NCI-H2196 treated with DMSO at 0.1 percent for 48 hours (cell line): Measurements from ENCODE around the gene NLRC3.
A peak's percentile ranks its signal among the peaks of the same experiment; 100 is the strongest.
"Not testable (repeated sequence)": the region's sequence is repeated elsewhere in the genome, so short reads cannot be mapped to it uniquely, and the experiment has no call there.

Source experiments
- DNase-seq: peaks from one replicate; lab custom pipeline; 2025; ENCODE audit not compliant: unreplicated experiment; lab: John Stamatoyannopoulos, UW

The NLRC3 gene

GRCh38 chr16:3577302-3577752 lies at the start of gene NLRC3:
NLRC3 (minus strand) TSS chr16:3577403; CDS start chr16:3565036, 12,367 bp downstream.
- DNase-seq = no peak

GRCh38 chr16:3625911-3626732 lies 48.9 kb upstream of the NLRC3 start:
- DNase-seq = no peak

GRCh38 chr16:3625331-3625730 lies 48.1 kb upstream of the NLRC3 start:
- DNase-seq = no peak

GRCh38 chr16:3623642-3624041 lies 46.4 kb upstream of the NLRC3 start:
- no peak for DNase-seq

GRCh38 chr16:3618769-3619141 lies 41.6 kb upstream of the NLRC3 start:
- DNase-seq = no peak

GRCh38 chr16:3612510-3613466 lies 35.6 kb upstream of the NLRC3 start:
- DNase-seq = no peak

GRCh38 chr16:3611146-3611975 lies 34.2 kb upstream of the NLRC3 start, which contains the start of gene SLX4:
SLX4 (minus strand) TSS chr16:3611606; CDS start chr16:3608964, 2,642 bp downstream.
- peak; percentile 94 for DNase-seq

GRCh38 chr16:3610698-3611145 lies 33.5 kb upstream of the NLRC3 start:
- DNase-seq = no peak

GRCh38 chr16:3609895-3610697 lies 32.9 kb upstream of the NLRC3 start:
- no peak for DNase-seq

- not testable (repeated sequence) for DNase-seq
Observed at GRCh38 chr16:3608976-3609375, 31.8 kb upstream of the NLRC3 start.

GRCh38 chr16:3608069-3608468 lies 30.9 kb upstream of the NLRC3 start:
- DNase-seq = no peak

- no peak for DNase-seq
Observed at GRCh38 chr16:3607634-3608033, 30.4 kb upstream of the NLRC3 start.

- no peak for DNase-seq
Observed at GRCh38 chr16:3607161-3607560, 30.0 kb upstream of the NLRC3 start.

GRCh38 chr16:3606441-3606840 lies 29.2 kb upstream of the NLRC3 start:
- DNase-seq = no peak

GRCh38 chr16:3602320-3602653 lies 25.1 kb upstream of the NLRC3 start:
- no peak for DNase-seq

GRCh38 chr16:3601614-3602319 lies 24.6 kb upstream of the NLRC3 start:
- no peak for DNase-seq

- no peak for DNase-seq
Observed at GRCh38 chr16:3599922-3600321, 22.7 kb upstream of the NLRC3 start.

GRCh38 chr16:3599121-3599520 lies 21.9 kb upstream of the NLRC3 start:
- no peak for DNase-seq

GRCh38 chr16:3598236-3598635 lies 21.0 kb upstream of the NLRC3 start:
- no peak for DNase-seq
